Cardiac septum (tissue), 1 donor: Measurements from ENCODE around the gene SH2D2A. TPM values are rescaled to one million over a fixed set of nuclear protein-coding genes. Genes with fewer than 3 reads are reported as not detected.

Experiments
- DNase-seq: peaks from one replicate; pipeline ENCODE4 v3.0.0-alpha.2; 2020; ENCODE audit warnings: low spot score
- intact Hi-C: fragments of 100-400 bp; cut with DNase I; formaldehyde crosslinking; loops from one replicate; pipeline ENCODE4 v1.14.0; 2022
- total RNA-seq: library from RNA; stranded (reverse); fragmentation: NEBNext Ultra II Directional; extraction: Animal tissue kit (Norgen Biotek cat#: 25700); gene quantifications from one replicate; pipeline ENCODE4 v1.2.1, GENCODE V29; 2021
- donor health status: DM: no; HTN: no; CAD: no.

The SH2D2A gene
- total RNA-seq, 1 donor from 2014 or later = 1.4 TPM

DNA sequence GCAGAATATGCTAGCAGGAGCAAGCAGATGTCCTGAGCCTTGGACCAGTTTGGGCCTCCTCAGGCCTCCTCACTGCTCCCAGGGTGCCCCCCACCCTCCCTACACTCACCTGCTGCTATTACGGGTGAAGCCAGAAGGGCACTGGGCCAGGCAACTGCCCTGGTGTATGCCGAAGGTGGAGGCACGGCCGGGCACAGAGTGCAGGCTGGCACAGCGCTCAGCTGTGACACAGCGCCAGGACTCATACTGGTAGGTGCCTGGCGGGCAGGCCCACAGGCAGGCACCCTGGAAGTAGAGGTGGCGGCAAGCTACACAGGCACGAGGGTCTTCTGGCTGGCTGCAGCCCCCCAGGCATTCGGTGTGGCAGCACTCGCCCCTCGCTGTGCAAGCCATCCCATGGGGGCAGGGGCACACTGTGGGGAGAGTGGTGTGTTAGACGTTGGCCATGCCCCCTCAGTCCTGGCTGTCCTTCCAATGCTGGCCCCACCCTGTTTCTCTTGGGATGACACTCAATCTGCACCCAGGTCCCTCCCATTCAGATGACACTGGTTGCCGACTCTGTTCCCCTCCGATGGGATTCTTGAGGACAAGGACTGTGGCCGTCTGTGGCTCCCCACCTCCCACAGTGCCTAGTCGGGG, 35.2 kb upstream of the SH2D2A start:
- intact Hi-C loops = loop anchor here (10.0 kb wide), 1 partner anchor 157 kb away; no protein-coding TSS in a partner anchor

GRCh38 chr1:156849151-156849496, 32.5 kb upstream of the SH2D2A start:
- DNase-seq = no peak
- intact Hi-C loops = no loop called here

More for the DNA sequence above, 35.2 kb upstream of the SH2D2A start:
- no peak for DNase-seq

GRCh38 chr1:156848461-156849150, 32.0 kb upstream of the SH2D2A start:
- intact Hi-C loops = no loop called here
- no peak for DNase-seq

- DNase-seq = no peak
- intact Hi-C loops = no loop called here
These were observed 31.2 kb upstream of the SH2D2A start for GRCh38 chr1:156847591-156848460.

DNA sequence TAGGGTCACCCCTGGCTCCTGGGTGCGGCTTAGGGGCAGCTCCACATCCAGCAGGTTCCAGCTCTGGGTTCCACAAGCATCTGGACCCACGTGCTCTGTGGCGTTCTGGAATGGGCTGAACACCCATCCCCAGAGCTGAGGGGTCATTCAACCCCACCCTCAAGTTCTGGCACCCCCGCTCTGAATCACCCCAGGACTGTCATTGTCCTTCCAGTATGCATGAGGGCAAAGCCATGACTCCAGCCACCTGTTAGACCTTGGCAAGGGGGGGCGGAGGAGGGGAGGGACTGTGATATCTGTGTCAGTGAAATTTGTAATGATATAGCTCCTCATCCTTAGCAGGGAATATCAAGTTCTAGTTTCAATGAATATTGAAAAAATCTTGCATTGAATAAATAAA, 30.0 kb upstream of the SH2D2A start:
- intact Hi-C loops = no loop called here
- DNase-seq = no peak

GRCh38 chr1:156845953-156846545, 29.4 kb upstream of the SH2D2A start:
- intact Hi-C loops = no loop called here
- DNase-seq = no peak

- intact Hi-C loops = no loop called here
- no peak for DNase-seq
These were observed 28.7 kb upstream of the SH2D2A start for GRCh38 chr1:156845055-156845952.

DNA sequence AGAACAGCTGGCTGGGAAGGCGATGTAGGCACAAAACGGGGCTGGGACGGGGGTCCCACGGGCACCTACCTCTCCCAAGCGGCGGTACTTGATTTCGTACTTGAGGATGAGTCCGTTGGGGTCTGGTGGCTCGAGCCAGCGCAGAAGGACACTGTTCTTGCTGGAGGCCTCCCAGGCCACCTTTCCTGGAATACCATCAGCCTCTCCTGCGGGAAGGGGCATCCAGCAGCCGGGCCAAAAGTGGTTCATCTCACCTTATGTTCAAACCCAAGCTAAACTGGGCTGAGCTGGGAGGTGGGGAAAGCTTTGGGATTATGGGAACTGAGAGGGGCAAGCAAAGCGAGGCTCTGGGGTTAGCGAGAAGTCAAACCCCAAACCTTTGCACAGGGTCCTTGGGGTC, 28.0 kb upstream of the SH2D2A start:
- intact Hi-C loops = loop anchor here (5.0 kb wide), 1 partner anchor 83 kb away; no protein-coding TSS in a partner anchor
- DNase-seq = no peak

- intact Hi-C loops = loop anchor here (5.0 kb wide), 1 partner anchor 83 kb away; no protein-coding TSS in a partner anchor
These were observed 27.5 kb upstream of the SH2D2A start for GRCh38 chr1:156844102-156844501.

GRCh38 chr1:156842618-156843300, 26.1 kb upstream of the SH2D2A start:
- intact Hi-C loops = loop anchor here (5.0 kb wide), 1 partner anchor 85 kb away; no protein-coding TSS in a partner anchor
- DNase-seq = no peak

More at GRCh38 chr1:156844102-156844501, 27.5 kb upstream of the SH2D2A start:
- DNase-seq = no peak

- intact Hi-C loops = loop anchor here (5.0 kb wide), 1 partner anchor 86 kb away; no protein-coding TSS in a partner anchor
These were observed 24.7 kb upstream of the SH2D2A start for GRCh38 chr1:156841295-156841855.

DNA sequence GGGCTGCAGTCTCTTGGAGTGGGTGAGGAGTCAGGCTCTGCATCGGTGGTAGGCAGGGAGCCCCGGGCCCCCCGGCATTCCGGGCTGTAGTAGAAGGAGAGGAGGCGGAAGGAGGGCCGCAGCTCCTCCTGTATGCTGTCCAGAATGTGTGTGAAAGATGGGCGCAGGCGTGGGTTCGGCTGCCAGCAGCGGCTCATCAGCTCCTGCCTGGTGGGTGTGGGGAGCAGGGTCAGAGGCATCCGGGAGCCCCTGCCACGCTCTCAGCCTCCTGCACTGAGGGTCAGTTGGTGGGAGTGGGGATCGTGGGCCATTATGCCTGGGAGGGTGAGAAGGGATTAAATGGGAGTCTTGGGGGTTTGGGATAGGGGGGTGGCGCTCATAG, 24.2 kb upstream of the SH2D2A start:
- intact Hi-C loops = loop anchor here (5.0 kb wide), 1 partner anchor 86 kb away; no protein-coding TSS in a partner anchor

More at GRCh38 chr1:156841295-156841855, 24.7 kb upstream of the SH2D2A start:
- no peak for DNase-seq

GRCh38 chr1:156840186-156840897, 23.7 kb upstream of the SH2D2A start:
- DNase-seq = no peak
- intact Hi-C loops = loop anchor here (5.0 kb wide), 1 partner anchor 87 kb away; no protein-coding TSS in a partner anchor

More for the DNA sequence above, 24.2 kb upstream of the SH2D2A start:
- DNase-seq = no peak

DNA sequence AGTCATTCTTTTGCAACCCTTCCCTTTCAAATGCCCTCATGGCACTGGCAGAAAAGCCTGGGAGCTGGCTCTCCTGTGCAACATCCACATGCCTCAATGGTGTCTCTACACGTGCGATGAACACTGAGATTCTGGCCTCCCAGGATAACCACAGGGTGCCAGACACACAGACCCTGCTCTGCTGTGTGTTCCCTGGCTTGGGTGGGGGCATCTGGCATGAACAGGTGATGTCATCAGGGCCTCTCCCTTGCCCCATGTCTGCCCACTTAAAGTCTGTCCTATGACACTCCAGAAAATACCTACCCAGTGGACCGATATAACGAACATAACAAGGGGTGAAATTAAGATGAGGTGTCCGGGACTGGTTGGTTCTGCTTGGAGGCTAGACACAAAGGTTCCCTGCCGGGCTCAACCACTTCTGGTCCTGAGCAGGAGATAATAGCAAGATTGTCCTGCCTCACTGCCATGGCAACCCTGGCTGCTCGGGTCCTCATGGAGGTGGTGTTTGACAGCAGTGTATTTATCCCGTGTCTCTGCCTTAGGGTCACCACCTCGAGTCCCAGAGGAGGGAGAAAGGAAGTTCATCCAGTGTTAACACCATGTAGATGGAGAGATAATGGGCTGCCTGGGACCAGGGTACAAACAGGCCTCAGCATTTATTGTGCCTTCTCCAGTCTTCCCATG, 22.9 kb upstream of the SH2D2A start:
- intact Hi-C loops = loop anchor here (1.0 to 5.0 kb wide), 3 partner anchors 21 to 88 kb away; partner anchors contain the start of genes NTRK1 and PEAR1

GRCh38 chr1:156838972-156839371, 22.3 kb upstream of the SH2D2A start:
- DNase-seq = no peak
- intact Hi-C loops = loop anchor here (1.0 to 2.0 kb wide), 2 partner anchors 21 to 54 kb away; partner anchors contain the start of genes NTRK1 and PEAR1

More for the DNA sequence above, 22.9 kb upstream of the SH2D2A start:
- DNase-seq = no peak

- no peak for DNase-seq
- intact Hi-C loops = no loop called here
These were observed 20.2 kb upstream of the SH2D2A start for GRCh38 chr1:156836892-156837291.
